HG03103 (cell line): ENCODE data around the gene RECQL5.
"Not testable (repeated sequence)": the region's sequence is repeated elsewhere in the genome, so short reads cannot be mapped to it uniquely, and the experiment has no call there.

Experiments used
- ATAC-seq: cut with Tn5 transposase; IDR thresholded peaks from one replicate; pipeline ENCODE4 v1.9.1; 2021; ENCODE audit warnings: low read depth; ENCODE audit not compliant: unreplicated experiment

Gene RECQL5

DNA sequence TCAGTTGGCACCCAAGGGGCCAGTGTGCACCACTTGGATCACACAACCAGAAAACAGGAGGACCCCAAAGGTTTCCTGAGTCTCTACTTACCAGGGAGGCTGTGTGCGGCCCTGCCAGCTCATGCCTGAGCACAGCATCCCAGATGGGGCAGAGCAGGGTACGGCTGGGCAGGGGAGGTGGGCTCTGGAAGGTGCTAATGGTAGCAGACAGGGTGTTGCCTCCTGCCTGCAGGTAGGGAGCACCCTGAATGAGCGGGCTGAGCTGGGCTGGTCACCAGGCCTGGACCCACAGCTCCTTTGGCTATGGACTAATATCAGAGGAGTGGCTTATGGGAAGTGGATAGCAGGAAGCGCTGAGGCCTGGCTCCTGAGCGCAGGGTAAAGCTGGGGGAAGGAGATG, 14.6 kb downstream of the RECQL5 start:
- no peak for ATAC-seq

DNA sequence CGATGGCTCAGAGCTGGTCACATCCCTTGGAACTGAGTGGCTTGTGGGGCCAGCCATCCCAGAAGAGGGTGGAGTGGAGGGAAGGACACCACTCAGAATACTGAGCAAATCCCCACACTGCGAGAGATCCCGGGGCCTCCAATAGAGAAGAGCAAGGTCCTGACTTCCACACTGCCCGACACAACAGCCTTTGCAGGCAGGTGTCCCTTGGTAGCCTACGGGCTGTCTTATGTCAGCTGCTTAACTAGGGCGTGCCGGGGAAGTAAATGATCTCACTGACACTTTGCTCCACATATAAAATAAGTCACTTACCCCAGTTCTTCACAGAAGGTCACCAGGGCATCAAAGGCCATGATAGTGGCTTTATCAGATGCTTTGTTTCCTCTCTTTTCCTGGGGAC, 16.1 kb downstream of the RECQL5 start:
- ATAC-seq = no peak

DNA sequence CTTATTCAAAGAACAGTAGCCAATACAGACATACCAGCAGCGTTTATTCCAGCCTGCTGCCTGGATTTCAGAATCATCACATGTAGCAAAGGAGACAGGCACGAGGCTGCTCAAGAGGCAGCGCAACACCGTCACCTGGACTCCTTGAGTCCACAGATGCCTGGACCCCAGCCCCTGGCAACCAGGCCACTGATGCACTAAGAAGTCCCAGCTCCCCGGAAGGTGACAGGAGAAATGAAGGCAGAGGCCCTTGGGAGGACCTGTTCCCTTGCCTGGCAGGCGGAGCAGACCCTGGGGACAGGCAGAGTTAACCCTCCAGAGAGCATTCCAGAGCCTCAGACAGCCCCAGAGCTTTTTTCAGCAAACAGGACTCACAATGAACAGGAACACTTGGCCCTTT, 17.3 kb downstream of the RECQL5 start:
- ATAC-seq = no peak

DNA sequence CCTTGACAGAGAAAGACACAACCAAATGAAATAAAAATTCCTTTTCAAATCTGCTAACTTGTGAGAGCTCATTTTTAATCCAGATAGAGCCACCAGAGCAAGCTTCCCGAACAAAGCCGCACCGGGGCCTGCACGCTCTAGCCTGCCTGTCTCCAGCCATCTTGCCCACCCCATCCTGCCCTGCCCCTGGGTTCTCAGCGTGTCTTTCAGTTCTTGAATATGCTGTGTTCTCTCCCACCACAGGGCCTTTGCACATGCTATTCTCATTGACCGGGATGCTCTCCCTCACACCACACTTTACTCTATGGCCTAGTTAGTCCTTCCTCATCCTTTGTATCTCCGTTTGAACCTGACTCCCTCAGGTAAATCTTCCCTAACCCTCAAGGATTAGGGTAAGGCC, 19.0 kb downstream of the RECQL5 start:
- ATAC-seq = no peak

DNA sequence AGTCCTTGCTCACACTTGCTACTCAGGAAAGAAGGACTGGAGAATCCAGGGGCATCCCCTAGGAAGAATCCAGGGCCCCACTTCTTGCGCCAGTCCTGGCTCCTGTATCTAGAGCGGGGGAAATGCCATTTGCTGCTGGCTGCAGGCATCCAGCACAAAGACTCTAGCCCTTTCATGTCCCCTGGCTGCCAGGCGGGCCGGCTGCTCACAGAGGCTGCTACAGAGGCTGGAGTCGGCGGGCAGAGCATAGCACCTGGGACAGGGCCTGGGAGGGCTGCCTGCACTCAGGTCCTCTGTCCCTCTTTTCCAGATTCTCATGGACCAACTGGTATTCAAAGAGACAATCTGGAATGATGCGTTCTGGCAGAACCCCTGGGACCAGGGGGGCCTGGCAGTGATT, 19.9 kb downstream of the RECQL5 start:
- no peak for ATAC-seq

DNA sequence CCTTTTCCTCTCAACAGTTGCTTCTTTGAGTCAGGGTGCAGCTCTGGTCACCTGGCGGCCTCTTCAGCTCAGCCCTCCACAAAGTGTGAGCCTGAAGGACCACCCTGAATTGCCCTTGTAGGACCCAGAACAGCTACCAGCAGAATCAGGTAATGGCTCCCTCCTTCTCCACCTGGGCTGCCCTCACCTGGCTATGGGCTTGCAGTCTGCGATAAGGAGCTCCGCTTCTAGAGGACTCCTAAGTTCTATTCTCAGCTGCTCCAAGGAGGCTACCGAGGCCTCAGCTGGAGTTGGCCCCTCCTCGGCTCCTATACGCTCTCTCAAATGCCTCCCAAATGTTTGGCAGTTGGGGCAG, 20.3 kb downstream of the RECQL5 start:
- no peak for ATAC-seq

DNA sequence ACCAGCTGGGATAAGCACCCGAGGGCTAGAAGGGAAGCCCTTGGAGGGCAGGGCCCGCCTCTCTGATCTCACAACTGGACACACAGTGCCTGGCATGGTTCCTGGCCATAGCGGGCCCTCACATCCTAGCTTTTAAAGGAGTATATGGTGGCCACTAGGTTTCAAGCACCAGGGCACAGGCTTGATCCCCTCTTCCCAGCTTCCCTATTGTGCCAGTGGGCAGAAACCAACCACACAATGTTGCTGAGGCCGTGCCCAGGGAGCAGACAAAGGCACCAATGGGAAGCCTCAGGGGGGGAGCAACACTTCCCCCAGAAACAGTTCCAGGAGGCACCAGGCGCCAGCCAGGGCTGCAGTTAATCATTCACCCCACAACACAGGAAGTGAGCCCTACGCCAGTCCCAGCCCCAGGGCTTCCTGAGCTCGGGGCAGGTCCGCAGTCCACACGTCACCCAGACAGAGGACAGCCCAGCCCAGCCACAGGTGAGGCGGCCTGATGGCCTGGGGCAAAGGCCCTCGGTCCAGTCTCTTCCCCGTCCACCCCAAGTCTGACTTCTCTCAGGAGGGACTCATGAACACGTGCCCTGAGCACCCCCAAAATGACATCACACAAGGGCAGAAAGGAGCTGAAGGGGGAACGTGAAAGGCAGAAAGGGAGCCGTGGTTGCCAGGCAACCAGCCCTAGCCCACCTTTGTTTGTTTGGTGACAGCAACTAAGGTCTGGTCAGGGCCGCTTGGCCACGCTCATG, 20.9 kb downstream of the RECQL5 start:
- ATAC-seq = no peak

DNA sequence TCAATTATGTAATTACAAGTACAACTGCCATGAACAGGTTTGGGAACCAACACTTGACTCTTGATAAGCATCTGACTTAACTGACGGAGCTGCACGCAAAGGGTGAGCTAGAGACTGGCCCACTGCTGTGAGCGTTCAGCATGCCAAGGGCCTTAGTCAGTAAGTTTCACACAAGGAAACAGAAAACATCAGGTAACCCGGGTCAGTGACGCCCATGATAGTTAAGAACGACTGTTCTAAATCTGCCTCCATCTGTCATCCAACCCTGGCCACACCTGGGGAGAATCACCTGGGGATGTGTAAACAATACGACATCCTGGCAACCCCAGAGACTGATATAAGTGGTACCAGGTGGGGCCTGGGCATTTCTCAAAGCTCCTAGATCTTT, 21.5 kb downstream of the RECQL5 start:
- ATAC-seq = no peak

DNA sequence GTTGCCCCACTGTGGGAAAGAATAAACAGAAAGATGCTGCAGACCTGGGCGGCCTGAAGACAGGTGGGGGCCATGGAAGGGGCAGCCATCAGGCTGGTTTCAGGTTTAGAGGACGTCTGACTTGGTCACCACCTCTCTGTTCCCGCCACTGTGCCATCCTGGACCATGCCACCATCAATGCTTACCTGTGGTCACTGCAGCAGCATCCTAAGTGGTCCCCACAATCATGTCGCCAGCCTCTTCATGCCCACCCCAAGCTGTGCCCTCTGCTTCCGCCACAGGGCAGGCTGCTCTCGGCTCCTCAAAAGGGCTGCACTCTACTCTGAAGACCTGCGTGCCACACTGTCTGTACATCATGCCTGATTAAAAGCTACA, 23.3 kb downstream of the RECQL5 start:
- no peak for ATAC-seq

DNA sequence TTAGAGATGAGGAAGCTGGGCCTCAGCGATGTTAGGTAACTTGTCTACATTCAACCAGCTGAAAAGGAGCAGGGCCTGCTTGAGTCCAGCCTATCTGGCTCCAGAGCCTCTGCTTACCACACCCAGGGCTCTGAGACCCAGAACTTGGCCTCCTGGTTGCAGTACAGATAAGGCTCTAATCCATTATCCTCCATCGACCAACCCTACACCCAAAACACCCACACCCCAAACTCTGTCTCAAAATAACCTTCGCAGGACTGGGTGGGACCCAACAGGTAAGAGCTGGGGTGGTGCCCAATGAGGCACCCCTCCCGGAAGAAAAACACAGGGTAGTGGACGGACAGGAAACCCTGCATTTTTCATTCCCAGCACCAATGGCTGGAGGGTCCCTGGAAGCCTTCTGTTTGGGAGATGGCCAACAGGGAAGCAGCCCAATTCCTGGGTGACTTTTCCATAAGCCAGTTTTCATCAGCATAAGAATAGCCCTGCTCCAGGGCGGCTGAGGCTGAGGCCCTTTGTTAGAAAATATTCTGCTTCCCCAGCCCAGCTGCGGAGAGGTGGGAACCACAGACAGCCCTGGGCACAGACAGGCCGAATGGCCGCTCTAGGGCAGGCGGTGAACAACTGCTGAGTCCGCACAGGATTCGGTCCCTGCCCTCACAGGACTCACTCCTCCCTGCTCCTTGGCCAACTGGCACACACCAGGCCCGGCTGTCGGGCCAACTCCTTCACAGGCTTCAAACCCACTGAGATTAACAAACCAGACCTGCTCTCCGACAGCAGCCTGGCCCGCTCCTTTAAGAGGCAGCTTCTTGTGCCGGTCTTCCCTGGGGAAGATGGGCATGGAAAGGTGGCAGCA, 23.9 kb downstream of the RECQL5 start:
- no peak for ATAC-seq

DNA sequence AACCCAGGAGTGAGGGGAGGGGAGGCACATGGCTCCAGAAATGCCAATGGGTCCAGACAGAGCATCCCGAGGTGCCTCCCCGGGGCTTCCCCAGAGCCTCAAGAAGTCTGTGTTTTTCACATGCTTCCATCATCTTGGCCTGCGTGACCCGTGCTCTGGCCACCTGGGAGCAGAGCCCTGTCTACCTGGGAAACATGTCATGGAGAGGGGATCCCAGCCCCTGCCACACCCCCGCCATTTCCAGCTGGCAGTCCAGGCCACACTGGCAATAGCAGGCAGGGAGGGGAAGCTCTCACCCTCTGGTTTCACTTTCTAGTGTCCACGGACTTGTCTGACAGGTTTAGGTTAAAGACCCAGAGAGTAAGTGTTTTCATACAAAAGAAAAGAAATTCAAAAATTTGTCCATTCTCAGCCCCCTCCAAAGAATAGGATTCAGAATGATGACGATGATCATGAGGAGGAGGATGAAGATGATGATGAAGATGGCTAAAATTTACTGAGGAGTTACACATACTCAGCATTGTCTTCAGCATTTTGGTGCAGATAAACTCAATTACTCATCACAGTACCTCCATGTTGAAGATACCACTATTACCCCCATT, 24.7 kb downstream of the RECQL5 start:
- ATAC-seq = no peak

DNA sequence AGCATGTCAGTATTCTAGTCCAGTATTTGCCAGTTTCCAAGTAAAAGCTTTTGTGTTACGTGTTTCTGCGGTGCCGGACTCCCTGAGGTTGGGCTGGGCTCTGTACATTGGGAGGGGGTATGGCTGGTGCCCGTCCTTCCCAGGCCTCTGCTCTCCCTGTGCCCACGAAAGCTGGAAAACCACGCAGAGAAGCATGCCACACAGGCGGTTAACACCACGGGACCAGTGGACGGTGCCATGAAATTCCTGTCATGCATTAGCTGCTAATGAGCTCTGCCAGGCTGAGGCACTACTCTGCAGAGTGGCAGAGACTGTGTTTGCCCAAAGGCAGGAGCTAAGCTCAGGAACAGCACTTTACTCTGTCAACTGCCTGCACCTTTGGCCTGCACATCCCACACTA, 25.6 kb downstream of the RECQL5 start:
- no peak for ATAC-seq

DNA sequence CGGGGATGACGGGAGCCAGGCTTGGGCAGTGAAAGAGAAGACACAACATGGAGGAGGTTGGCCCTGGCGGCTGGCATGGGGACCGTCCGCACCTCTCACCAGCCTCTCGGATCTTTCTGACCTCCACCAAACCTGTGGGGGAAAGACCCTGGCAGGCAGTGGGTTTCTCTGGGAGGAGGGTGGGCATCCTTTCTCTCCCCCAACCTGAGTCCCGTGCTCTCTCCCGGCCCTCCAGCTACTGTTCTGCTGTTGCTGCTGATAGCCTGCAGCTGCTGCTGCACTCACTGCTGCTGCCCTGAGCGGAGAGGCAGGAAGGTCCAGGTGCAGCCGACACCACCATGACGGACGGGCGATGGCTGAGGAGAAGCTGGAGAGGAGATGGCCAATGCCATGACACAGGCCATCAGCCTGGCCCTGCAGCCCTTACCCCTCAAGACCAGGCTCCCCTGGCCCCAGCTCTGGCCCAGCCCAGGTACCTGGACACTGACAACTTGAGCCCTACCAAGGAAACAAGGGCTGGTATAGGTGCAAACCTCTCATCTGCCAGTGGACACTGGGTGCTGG, 26.3 kb downstream of the RECQL5 start:
- ATAC-seq = no peak

DNA sequence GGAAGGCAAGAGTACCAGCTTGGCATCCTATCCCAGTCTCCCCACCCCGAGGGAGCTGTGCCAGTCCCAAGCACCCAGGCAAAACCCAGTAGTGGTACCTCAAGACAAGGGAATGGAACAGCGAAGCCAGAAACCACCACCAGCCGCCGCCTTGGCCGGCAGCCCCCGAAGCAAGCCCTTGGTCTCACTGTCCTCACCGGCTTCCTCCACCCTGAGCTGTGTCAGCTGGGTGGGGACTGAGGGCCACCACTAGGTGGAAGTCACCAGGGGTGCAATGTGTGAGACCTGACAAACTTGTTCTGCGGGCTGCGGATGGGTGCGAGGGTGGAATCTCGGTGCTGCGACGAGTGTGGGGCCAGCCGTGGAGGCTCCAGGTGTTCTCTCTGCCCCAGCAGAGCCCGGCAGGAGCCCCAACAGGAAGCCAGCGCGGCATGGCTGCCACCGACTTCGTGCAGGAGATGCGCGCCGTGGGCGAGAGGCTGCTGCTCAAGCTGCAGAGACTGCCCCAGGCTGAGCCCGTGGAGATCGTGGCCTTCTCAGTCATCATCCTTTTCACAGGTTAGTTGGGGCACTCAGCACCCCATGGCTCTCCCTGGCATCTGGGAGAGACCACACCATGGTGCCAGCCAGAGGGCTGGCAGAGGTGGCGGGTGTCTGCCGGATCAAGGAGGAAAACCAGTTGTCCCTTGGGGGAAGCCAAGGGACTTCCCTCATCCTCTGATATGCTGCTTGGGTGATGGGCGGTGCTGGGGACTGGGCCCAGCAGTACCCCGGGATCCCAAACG, 27.0 kb downstream of the RECQL5 start:
- ATAC-seq = no peak

DNA sequence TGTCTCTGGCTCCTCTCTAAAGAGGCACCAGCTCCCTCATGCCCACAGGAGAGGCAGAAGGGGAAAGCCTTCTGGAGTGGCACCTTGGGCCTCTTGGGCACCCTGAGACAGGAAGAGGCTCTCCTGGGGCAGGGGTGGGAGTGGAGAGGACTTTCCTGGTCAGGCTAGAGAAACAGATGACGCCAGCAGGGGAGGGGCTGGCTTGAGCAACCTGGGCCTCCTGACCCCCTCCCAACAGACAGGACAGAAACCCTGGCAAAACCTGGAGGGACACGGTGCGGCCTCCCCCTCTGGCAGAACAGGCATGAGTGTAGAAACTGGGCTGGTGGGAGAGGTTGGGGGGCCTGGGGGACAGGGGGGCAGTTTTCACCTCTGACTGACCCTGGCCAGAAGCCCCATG, 27.6 kb downstream of the RECQL5 start:
- ATAC-seq = no peak

DNA sequence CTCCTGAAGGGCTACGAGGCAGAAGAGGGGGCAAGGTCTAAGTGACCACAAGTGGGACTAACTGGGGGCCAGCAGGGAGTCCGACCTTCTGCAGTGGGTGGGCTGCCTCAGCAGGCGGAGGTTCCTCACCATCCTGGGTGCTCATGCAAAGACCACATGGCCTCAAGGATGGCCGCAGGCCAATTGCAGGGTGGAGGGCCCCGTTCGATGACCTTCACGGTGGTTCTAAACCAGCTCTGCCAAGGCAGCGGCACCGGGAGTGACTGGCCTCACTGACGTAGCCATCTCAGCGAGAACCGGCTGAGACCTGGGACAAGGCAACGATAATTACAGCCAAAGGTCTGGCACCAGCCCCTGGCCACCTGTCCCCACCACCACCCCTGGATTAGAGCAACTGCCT, 28.1 kb downstream of the RECQL5 start:
- ATAC-seq = no peak

DNA sequence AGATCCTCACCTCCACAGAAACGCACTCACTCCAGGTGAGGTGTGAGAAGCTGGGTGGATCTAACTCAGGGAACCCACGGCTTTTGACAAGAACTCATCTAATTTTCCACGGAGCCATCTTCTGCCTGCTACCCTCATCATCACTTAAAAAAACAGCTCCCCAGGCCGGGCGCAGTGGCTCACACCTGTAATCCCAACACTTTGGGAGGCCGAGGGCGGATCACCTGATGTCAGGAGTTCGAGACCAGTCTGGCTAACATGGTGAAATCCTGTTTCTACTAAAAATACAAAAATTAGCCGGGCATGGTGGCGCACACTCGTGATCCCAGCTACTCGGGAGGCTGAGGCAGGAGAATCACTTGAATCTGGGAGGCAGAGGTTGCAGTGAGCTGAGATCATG, 28.9 kb downstream of the RECQL5 start:
- ATAC-seq = not testable (repeated sequence)

DNA sequence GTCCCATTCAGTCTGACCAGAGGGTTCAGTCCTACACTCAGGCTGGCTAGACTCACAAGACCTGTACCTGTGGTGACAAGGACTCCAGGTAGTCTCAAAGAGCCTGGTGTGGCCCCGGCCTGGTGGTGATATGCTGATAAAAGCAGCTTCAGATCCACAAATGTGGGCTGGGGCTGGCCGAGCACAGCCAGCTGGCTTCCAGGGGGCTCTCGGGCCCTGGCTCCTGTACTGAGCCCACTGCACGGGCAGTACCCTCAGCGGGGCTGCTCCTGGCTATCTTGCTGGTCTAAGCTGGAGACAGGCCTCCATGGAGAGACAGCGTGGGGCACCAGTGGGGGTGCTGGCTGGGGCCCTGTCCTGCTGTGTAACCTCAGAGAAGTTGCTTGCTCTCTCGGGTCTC, 29.4 kb downstream of the RECQL5 start:
- no peak for ATAC-seq

DNA sequence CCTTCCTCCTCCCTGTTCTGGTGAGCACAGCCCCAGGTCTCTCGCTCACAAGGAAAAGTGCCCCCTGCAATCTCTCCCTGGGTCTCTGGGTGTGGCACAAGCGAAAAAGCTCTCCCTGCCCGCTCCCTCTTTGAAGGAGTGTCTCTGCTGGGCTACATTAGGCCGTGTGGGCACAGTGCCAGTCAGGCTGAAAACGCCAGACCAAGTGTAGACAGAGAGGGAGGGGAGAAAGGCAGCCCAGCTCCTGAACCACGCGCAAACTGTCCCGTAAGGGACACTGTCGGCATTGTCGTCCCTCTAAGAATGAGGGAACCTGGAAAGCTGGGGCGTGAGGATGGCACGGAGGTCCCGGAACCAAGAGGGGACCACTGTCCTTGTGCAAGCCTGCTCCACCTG, 29.8 kb downstream of the RECQL5 start:
- ATAC-seq = no peak

DNA sequence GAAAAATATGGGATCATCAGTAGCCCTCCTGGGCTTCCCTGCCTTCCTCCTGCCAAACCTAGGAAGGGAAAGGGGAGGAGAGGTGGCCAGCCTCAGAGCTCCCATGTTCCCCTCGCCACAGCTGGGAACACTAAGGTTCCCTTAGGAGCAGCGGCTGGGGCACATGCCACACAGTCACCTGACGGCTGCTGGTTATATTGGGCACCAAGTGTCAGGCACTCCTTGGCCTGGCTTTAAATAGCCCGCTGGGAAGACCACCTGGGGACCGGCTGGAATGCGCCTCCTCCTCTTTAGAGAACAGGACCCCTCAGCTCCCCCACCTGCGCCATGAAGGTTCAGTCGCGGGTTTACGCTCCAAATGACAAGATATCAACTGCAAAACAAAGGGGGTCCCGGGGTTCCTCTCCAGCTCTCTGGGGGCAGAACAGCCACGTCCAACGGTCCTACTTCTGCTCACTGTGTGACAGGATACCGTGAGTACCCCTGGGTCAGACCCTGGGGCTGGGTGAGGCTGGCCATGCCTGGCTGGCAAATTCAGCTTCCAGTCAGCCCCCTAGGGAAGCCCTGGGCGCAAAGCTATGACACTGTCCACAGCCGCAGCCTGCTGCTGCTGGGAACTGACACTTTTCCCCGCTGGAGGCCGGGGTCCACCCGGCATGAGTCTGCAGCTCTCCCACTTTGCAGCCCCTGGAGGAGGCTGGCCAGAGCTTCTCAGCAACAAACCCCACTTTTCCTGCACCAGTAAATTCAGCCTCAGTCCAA, 30.4 kb downstream of the RECQL5 start:
- no peak for ATAC-seq
